RWPE2 (cell line): Measurements from ENCODE around the gene IDS.

ENCODE experiments used
- ATAC-seq: fragments of 200-7000 bp; cut with Tn5 transposase; 3 replicates; pipeline ENCODE4 v1.9.1; 2021; ENCODE audit warnings: low read depth
- DNase-seq: peaks from one replicate; pipeline ENCODE4 v3.0.0-alpha.2; 2020; ENCODE audit warnings: low spot score
- H3K27ac ChIP-seq: fragments of 450-650 bp; 2 replicates; pipeline ENCODE4 v1.5.1; 2017; ENCODE audit warnings: mild to moderate bottlenecking; ENCODE audit not compliant: poor library complexity, severe bottlenecking
- H3K27me3 ChIP-seq: fragments of 250-450 bp; sonication (Bioruptor Pico); 2 replicates; pipeline ENCODE4 v1.5.1; 2021; ENCODE audit warnings: mild to moderate bottlenecking, moderate library complexity; ENCODE audit not compliant: insufficient read depth, poor library complexity, severe bottlenecking
- H3K36me3 ChIP-seq: fragments of 250-450 bp; sonication (Bioruptor Pico); 2 replicates; pipeline ENCODE4 v1.5.1; 2020; ENCODE audit warnings: low read depth, mild to moderate bottlenecking, moderate library complexity
- H3K4me1 ChIP-seq: fragments of 250-450 bp; sonication (Bioruptor Pico); 2 replicates; pipeline ENCODE4 v1.5.1; 2021; ENCODE audit warnings: mild to moderate bottlenecking, moderate library complexity; ENCODE audit not compliant: insufficient read depth, poor library complexity, severe bottlenecking
- H3K4me3 ChIP-seq: fragments of 250-450 bp; sonication (Bioruptor Pico); 2 replicates; pipeline ENCODE4 v1.5.1; 2021; ENCODE audit warnings: mild to moderate bottlenecking, moderate library complexity; ENCODE audit not compliant: severe bottlenecking
- H3K9me3 ChIP-seq: fragments of 250-450 bp; sonication (Bioruptor Pico); 2 replicates; pipeline ENCODE4 v1.5.1; 2021; ENCODE audit warnings: mild to moderate bottlenecking, moderate library complexity; ENCODE audit not compliant: severe bottlenecking
- CTCF ChIP-seq: fragments of 450-650 bp; IDR thresholded peaks from one replicate; pipeline ENCODE4 v1.5.1; 2017; ENCODE audit warnings: mild to moderate bottlenecking, moderate library complexity; ENCODE audit not compliant: poor library complexity, severe bottlenecking

IDS gene

GRCh38 chrX:149487292-149487691, 17.8 kb downstream of the IDS start:
- no peaks in the 10 kb centered on the region for H3K27me3 ChIP-seq
- no peak for ATAC-seq
- no peaks in the 10 kb centered on the region; the same call in 1 of the 2 replicates for H3K36me3 ChIP-seq
- peak; percentile 24 for TF ChIP-seq CTCF
- no peak overlapping the region for H3K4me3 ChIP-seq
- H3K4me1 ChIP-seq: no peaks in the 10 kb centered on the region
- H3K27ac ChIP-seq: no peak overlapping the region
- no peaks in the 10 kb centered on the region for H3K9me3 ChIP-seq
- DNase-seq: no peak

- Histone ChIP-seq H3K36me3 (no peaks in the 10 kb centered on the region), H3K4me3 (no peak overlapping the region), H3K9me3 (no peaks in the 10 kb centered on the region), H3K27me3 (no peaks in the 10 kb centered on the region), H3K4me1 (no peaks in the 10 kb centered on the region), H3K27ac (no peak overlapping the region)
- no peak for TF ChIP-seq CTCF
- ATAC-seq (no peak), DNase-seq (no peak)
Measured at GRCh38 chrX:149476513-149476912, 28.6 kb downstream of the IDS start.

- DNase-seq (no peak), ATAC-seq (no peak)
- H3K4me1 ChIP-seq: no peaks in the 10 kb centered on the region
- TF ChIP-seq CTCF: no peak
- no peak overlapping the region for H3K4me3 ChIP-seq
- H3K27ac ChIP-seq: no peak overlapping the region
- H3K36me3 ChIP-seq: no peaks in the 10 kb centered on the region
- H3K9me3 ChIP-seq: no peaks in the 10 kb centered on the region
- H3K27me3 ChIP-seq: no peaks in the 10 kb centered on the region
Measured at GRCh38 chrX:149473966-149474365, 31.1 kb downstream of the IDS start.

- no peaks in the 10 kb centered on the region for H3K9me3 ChIP-seq
- DNase-seq: no peak
- no peaks in the 10 kb centered on the region for H3K27me3 ChIP-seq
- ATAC-seq: no peak
- H3K36me3 ChIP-seq: no peaks in the 10 kb centered on the region
- no peak overlapping the region for H3K27ac ChIP-seq
- no peak for TF ChIP-seq CTCF
- no peaks in the 10 kb centered on the region for H3K4me1 ChIP-seq
- H3K4me3 ChIP-seq: no peak overlapping the region
Measured at GRCh38 chrX:149473092-149473491, 32.0 kb downstream of the IDS start.

GRCh38 chrX:149472625-149473024, 32.5 kb downstream of the IDS start:
- no peak for DNase-seq
- no peaks in the 10 kb centered on the region for H3K36me3 ChIP-seq
- TF ChIP-seq CTCF: no peak
- no peak for ATAC-seq
- no peaks in the 10 kb centered on the region for H3K4me1 ChIP-seq
- no peaks in the 10 kb centered on the region for H3K9me3 ChIP-seq
- H3K27me3 ChIP-seq: no peaks in the 10 kb centered on the region
- H3K4me3 ChIP-seq: no peak overlapping the region
- H3K27ac ChIP-seq: no peak overlapping the region
